ENCODE data around the gene TASP1. TPM values are rescaled to one million over a fixed set of nuclear protein-coding genes. Genes with fewer than 3 reads are reported as not detected.

The TASP1 gene
- total and polyA plus RNA-seq, 12 donors: 3.6 to 13.0 (median 9.6) TPM

DNA sequence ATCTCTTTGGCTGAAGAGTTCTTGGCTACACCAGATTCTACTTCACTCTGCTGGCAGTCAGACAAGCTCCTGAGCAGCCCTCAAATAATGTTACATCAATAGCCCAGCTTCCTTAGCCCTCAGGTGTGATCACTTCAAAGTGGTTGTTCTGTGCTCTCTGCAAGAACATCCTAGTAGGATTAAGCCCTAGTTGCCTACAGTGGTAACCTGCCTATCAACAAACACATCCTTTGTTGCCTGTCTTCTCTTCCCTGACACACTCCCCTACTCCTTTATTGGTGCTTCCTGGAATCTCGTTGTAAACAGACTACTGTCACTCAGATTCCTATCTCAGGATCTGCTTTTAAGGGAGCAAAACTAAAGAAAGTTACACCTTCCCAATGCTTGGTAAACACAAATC lies 45.1 kb upstream of the TASP1 start:
- Histone ChIP-seq H3K9me3 (replicated peaks in 1 of 3) (no peaks in the 10 kb centered on the region), H3K36me3 (replicated peaks in 1 of 2) (no peaks in the 10 kb centered on the region), H3K4me3 (no peak overlapping the region), H3K27ac (no peak overlapping the region), H3K27me3 (peaks cover 3% of the 10 kb centered on the region), H3K4me1 (replicated peaks in 1 of 2) (no peaks in the 10 kb centered on the region)
- 6 to 69% (median 29%) methylated on average over 1 of the region's 1 CpG for WGBS, 4 donors
- no peak for DNase-seq
- TF ChIP-seq, protein P1, sequence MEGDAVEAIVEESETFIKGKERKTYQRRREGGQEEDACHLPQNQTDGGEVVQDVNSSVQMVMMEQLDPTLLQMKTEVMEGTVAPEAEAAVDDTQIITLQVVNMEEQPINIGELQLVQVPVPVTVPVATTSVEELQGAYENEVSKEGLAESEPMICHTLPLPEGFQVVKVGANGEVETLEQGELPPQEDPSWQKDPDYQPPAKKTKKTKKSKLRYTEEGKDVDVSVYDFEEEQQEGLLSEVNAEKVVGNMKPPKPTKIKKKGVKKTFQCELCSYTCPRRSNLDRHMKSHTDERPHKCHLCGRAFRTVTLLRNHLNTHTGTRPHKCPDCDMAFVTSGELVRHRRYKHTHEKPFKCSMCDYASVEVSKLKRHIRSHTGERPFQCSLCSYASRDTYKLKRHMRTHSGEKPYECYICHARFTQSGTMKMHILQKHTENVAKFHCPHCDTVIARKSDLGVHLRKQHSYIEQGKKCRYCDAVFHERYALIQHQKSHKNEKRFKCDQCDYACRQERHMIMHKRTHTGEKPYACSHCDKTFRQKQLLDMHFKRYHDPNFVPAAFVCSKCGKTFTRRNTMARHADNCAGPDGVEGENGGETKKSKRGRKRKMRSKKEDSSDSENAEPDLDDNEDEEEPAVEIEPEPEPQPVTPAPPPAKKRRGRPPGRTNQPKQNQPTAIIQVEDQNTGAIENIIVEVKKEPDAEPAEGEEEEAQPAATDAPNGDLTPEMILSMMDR (IDR thresholded peaks at IDR 0.05): no peak
- no peak for TF ChIP-seq POLR2A (IDR thresholded peaks at IDR 0.05)
- intact Hi-C loops (cut with DNase I): no loop called here

DNA sequence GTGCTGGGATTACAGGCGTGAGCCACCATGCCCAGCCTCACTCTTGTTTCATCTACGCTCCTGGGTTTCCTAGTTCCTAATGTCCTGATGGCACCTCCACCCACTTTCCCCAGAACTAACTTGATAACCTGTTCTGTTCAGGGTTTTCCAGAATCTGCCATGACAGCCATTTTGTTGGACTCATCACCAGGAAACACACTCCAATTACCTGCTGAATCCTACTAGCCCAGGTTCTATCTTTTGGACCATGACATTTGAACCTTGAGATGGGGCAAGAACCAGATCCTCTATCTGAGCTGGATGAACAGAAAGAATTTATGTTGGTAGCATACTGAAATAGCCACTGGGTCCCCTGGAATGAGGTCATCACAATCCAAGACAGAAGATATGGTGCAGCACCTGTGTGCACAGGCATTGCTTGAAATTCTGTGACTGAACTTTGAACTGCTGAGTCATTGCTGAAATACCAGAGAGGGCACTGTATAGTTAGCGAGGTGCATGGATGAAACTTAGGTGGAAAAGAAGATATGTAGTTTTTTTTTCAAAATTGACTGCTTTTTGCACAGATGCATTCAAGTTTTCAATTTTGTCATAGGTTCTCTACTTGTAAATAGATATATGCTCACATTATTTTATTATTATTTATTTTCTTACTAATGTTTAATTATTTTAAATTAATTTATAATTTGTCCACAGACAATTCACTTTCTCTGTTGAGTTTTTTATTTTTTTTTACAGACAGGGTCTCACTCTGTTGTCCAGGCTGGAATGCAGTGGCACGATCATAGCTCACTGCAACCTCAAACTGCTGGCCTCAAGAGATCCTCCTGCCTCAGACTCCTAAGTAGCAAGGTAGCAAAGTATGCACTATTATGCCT lies 42.8 kb upstream of the TASP1 start:
- no peaks in the 10 kb centered on the region for H3K36me3 ChIP-seq (replicated peaks in 1 of 2)
- peaks cover 3% of the 10 kb centered on the region for H3K27me3 ChIP-seq
- no peak overlapping the region for H3K4me3 ChIP-seq
- no peaks in the 10 kb centered on the region for H3K4me1 ChIP-seq (replicated peaks in 1 of 2)
- DNase-seq: no peak
- no peaks in the 10 kb centered on the region for H3K9me3 ChIP-seq (replicated peaks in 1 of 3)
- 66 to 96% (median 80%) methylated on average over 4 of the region's 4 CpGs for WGBS, 4 donors
- intact Hi-C loops (cut with DNase I): no loop called here
- no peak overlapping the region for H3K27ac ChIP-seq
- TF ChIP-seq, protein P1 (IDR thresholded peaks at IDR 0.05): no peak
- no peak for TF ChIP-seq POLR2A (IDR thresholded peaks at IDR 0.05)

DNA sequence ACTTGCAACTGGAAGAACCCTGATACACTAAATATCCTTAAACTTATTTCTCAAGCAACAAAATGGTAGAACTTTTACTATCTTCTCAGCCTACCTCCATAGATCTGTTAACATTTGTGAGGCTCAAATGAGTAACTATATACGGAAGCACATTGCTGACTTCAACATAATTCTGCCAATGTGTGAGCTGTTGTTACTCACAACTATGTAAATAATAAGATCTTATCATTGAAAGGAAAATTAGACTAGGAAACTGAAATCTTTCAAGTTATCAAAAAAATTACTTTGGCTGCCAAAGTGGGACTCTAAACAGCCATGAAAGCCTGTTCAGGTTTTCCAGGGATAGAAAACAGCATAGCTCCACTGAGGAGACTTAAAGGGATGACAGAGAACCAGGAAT lies 40.2 kb upstream of the TASP1 start:
- DNase-seq: no peak
- TF ChIP-seq POLR2A (IDR thresholded peaks at IDR 0.05): no peak
- TF ChIP-seq, protein P1 (IDR thresholded peaks at IDR 0.05): no peak
- Histone ChIP-seq H3K27ac (no peak overlapping the region), H3K4me1 (replicated peaks in 1 of 2) (no peaks in the 10 kb centered on the region), H3K9me3 (replicated peaks in 1 of 3) (no peaks in the 10 kb centered on the region), H3K27me3 (no peaks in the 10 kb centered on the region), H3K4me3 (no peak overlapping the region), H3K36me3 (replicated peaks in 1 of 2) (no peaks in the 10 kb centered on the region)
- intact Hi-C loops (cut with DNase I): no loop called here
- WGBS, 4 donors: 79 to 89% (median 85%) methylated on average over 1 of the region's 1 CpG

DNA sequence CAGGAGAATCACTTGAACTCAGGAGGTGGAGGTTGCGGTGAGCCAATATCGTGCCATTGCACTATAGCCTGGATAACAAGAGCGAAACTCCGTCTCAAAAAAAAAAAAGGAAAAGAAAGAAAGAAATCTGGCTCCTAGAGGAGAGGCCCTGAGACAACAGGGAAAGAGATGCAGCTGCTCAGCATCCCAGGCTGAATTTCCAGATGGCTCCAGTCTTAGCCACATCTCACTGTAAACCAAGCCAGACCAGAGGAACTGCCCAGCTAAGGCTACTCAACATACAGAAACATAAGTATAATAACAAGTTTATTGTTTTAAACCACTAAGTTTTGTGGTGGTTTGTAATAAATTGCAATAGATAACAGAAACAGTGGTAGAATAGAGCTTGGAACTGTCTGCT lies 38.5 kb upstream of the TASP1 start:
- Histone ChIP-seq H3K36me3 (replicated peaks in 1 of 2) (no peaks in the 10 kb centered on the region), H3K27me3 (no peaks in the 10 kb centered on the region), H3K4me3 (no peak overlapping the region), H3K9me3 (replicated peaks in 1 of 3) (no peaks in the 10 kb centered on the region), H3K27ac (no peak overlapping the region), H3K4me1 (replicated peaks in 1 of 2) (no peaks in the 10 kb centered on the region)
- intact Hi-C loops (cut with DNase I): no loop called here
- DNase-seq: no peak
- TF ChIP-seq POLR2A (IDR thresholded peaks at IDR 0.05): no peak
- TF ChIP-seq, protein P1 (IDR thresholded peaks at IDR 0.05): no peak
- WGBS, 4 donors: 90 to 97% (median 92%) methylated on average over 4 of the region's 4 CpGs
